ENCODE measurements around the gene FRAS1. TPM values are rescaled to one million over a fixed set of nuclear protein-coding genes. Genes with fewer than 3 reads are reported as not detected.

The FRAS1 gene
- polyA plus RNA-seq, 1 donor from 2014 or later: 2.8 TPM

DNA sequence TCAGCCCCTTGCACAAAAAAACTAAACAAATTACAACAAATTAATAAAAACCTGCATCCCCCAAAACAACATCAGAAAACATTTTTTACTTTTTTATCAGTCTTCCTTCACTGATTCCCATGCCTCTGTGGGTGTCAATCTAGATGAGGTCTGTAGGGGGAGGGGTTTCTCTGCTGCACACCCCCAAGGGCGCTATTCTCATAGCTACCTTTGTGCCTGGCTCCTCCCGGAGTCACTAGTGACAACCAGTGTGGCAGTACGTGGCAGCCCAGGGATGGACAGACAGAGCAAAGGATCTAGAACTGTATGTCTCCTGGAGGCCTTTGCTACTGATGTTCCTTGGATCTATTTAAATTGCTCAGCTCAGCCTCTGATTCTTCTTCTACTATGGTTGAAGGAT is 266.3 kb downstream of the FRAS1 start:
- Histone ChIP-seq H3F3A (ENCODE audit: insufficient read depth, low read length, poor library complexity, severe bottlenecking) (no peaks in the 10 kb centered on the region), H3K36me3 (ENCODE audit: insufficient read depth, low read length) (no peaks in the 10 kb centered on the region), H3K79me2 (replicated peaks; ENCODE audit: insufficient read depth, low read length) (no peaks in the 10 kb centered on the region), H3K9me2 (ENCODE audit: insufficient read depth, low read length) (no peaks in the 10 kb centered on the region), H3K9ac (ENCODE audit: low read length) (no peak overlapping the region), H3K4me3 (ENCODE audit: low read length) (no peak overlapping the region), H3K27ac (ENCODE audit: low read length) (no peak overlapping the region), H4K20me1 (ENCODE audit: insufficient read depth) (no peaks in the 10 kb centered on the region), H3K27me3 (ENCODE audit: insufficient read depth, low read depth, low read length) (no peaks in the 10 kb centered on the region), H3K4me2 (ENCODE audit: low read length) (no peak overlapping the region), H3K9me3 (ENCODE audit: low read length) (no peaks in the 10 kb centered on the region), H2AFZ (ENCODE audit: low read depth, low read length) (no peak overlapping the region)
- TF ChIP-seq TAF1 (IDR thresholded peaks at IDR 0.05; ENCODE audit: low read depth) (no peak), RAD21 (conservative IDR thresholded peaks at IDR 0.05) (no peak), EZH2 (IDR thresholded peaks at IDR 0.05; ENCODE audit: borderline replicate concordance, insufficient read depth, low read length, poor library complexity, severe bottlenecking) (no peak)
- TF ChIP-seq, protein P1, sequence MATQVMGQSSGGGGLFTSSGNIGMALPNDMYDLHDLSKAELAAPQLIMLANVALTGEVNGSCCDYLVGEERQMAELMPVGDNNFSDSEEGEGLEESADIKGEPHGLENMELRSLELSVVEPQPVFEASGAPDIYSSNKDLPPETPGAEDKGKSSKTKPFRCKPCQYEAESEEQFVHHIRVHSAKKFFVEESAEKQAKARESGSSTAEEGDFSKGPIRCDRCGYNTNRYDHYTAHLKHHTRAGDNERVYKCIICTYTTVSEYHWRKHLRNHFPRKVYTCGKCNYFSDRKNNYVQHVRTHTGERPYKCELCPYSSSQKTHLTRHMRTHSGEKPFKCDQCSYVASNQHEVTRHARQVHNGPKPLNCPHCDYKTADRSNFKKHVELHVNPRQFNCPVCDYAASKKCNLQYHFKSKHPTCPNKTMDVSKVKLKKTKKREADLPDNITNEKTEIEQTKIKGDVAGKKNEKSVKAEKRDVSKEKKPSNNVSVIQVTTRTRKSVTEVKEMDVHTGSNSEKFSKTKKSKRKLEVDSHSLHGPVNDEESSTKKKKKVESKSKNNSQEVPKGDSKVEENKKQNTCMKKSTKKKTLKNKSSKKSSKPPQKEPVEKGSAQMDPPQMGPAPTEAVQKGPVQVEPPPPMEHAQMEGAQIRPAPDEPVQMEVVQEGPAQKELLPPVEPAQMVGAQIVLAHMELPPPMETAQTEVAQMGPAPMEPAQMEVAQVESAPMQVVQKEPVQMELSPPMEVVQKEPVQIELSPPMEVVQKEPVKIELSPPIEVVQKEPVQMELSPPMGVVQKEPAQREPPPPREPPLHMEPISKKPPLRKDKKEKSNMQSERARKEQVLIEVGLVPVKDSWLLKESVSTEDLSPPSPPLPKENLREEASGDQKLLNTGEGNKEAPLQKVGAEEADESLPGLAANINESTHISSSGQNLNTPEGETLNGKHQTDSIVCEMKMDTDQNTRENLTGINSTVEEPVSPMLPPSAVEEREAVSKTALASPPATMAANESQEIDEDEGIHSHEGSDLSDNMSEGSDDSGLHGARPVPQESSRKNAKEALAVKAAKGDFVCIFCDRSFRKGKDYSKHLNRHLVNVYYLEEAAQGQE (IDR thresholded peaks at IDR 0.05; ENCODE audit: borderline replicate concordance): no peak

DNA sequence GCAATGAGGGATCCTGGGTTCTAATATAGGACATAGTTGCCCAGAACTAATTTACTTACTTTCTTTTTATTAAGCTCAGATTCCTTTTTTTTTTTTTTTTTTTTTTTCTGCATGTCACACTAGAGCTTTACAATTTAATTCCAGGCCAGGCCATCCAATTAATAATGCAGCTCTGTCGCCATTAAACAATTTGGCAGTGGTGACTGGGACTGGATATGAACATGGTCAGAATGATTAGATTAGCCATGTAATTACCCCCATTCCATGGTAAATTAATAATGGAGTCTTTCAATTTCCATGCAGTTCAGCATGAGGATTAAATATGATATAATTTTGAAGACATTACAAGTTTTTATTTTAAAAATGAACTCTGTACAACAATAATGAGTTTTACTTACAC is 267.5 kb downstream of the FRAS1 start:
- Histone ChIP-seq H3K27me3 (ENCODE audit: insufficient read depth, low read depth, low read length) (no peaks in the 10 kb centered on the region), H3K9ac (ENCODE audit: low read length) (no peak overlapping the region), H3K79me2 (replicated peaks; ENCODE audit: insufficient read depth, low read length) (no peaks in the 10 kb centered on the region), H3K4me2 (ENCODE audit: low read length) (no peak overlapping the region), H3K27ac (ENCODE audit: low read length) (no peak overlapping the region), H3K9me3 (ENCODE audit: low read length) (no peaks in the 10 kb centered on the region), H3K36me3 (ENCODE audit: insufficient read depth, low read length) (no peaks in the 10 kb centered on the region), H4K20me1 (ENCODE audit: insufficient read depth) (no peaks in the 10 kb centered on the region), H3F3A (ENCODE audit: insufficient read depth, low read length, poor library complexity, severe bottlenecking) (no peaks in the 10 kb centered on the region), H3K9me2 (ENCODE audit: insufficient read depth, low read length) (no peaks in the 10 kb centered on the region), H3K4me3 (ENCODE audit: low read length) (no peak overlapping the region), H2AFZ (ENCODE audit: low read depth, low read length) (no peak overlapping the region)
- TF ChIP-seq SMC3 (conservative IDR thresholded peaks at IDR 0.05; ENCODE audit: poor library complexity) (no peak), EZH2 (IDR thresholded peaks at IDR 0.05; ENCODE audit: borderline replicate concordance, insufficient read depth, low read length, poor library complexity, severe bottlenecking) (no peak), EP300 (conservative IDR thresholded peaks at IDR 0.05; ENCODE audit: poor library complexity, severe bottlenecking) (no peak), RAD21 (conservative IDR thresholded peaks at IDR 0.05) (no peak)
- TF ChIP-seq, protein P1 (IDR thresholded peaks at IDR 0.05; ENCODE audit: borderline replicate concordance): no peak
- TF ChIP-seq, protein P2, sequence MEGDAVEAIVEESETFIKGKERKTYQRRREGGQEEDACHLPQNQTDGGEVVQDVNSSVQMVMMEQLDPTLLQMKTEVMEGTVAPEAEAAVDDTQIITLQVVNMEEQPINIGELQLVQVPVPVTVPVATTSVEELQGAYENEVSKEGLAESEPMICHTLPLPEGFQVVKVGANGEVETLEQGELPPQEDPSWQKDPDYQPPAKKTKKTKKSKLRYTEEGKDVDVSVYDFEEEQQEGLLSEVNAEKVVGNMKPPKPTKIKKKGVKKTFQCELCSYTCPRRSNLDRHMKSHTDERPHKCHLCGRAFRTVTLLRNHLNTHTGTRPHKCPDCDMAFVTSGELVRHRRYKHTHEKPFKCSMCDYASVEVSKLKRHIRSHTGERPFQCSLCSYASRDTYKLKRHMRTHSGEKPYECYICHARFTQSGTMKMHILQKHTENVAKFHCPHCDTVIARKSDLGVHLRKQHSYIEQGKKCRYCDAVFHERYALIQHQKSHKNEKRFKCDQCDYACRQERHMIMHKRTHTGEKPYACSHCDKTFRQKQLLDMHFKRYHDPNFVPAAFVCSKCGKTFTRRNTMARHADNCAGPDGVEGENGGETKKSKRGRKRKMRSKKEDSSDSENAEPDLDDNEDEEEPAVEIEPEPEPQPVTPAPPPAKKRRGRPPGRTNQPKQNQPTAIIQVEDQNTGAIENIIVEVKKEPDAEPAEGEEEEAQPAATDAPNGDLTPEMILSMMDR (IDR thresholded peaks at IDR 0.05; ENCODE audit: poor library complexity, severe bottlenecking): no peak

All from neural cell (in vitro differentiated cells).